CD4-positive, CD25-positive, alpha-beta regulatory T cell (primary cell): ENCODE data around the gene NRTN. TPM values are rescaled to one million over a fixed set of nuclear protein-coding genes. Genes with fewer than 3 reads are reported as not detected.
"Not testable (repeated sequence)": the region's sequence is repeated elsewhere in the genome, so short reads cannot be mapped to it uniquely, and the experiment has no call there.

Experiments used
- ATAC-seq, 2 donors: fragments of 150-1000 bp; cut with Tn5 transposase; one replicate each; pipeline ENCODE4 v1.10.0; 2021; ENCODE audit warnings: low read depth in 2 of 2, moderate number of reproducible peaks in 2 of 2, moderate library complexity in 1 of 2
- DNase-seq, 3 donors: peaks; one replicate each; pipeline versions ENCODE4 v3.0.0 to v3.0.0-alpha.2; 2012 to 2022; ENCODE audit warnings: mixed read lengths in 1 of 3
- H3K27ac ChIP-seq: one replicate; pipeline ENCODE4 v1.7.0; 2013; ENCODE audit warnings: mild to moderate bottlenecking, low read length; ENCODE audit not compliant: insufficient read depth, poor library complexity, severe bottlenecking
- H3K27me3 ChIP-seq: one replicate; pipeline ENCODE4 v1.7.0; 2013; ENCODE audit warnings: low read length; ENCODE audit not compliant: control insufficient read depth, insufficient read depth
- H3K36me3 ChIP-seq: one replicate; pipeline ENCODE4 v1.7.0; 2013; ENCODE audit warnings: mild to moderate bottlenecking, low read length, moderate library complexity; ENCODE audit not compliant: control insufficient read depth, insufficient read depth
- H3K4me1 ChIP-seq: 2 replicates; pipeline ENCODE4 v1.7.0; 2013; ENCODE audit warnings: mild to moderate bottlenecking, low read length; ENCODE audit not compliant: insufficient read depth, control insufficient read depth, poor library complexity, severe bottlenecking
- H3K4me3 ChIP-seq: one replicate; pipeline ENCODE4 v1.7.0; 2013; ENCODE audit warnings: low read depth, mild to moderate bottlenecking, low read length, moderate library complexity
- H3K9me3 ChIP-seq, 2 experiments: 1 replicate in 1 of 2; 2 replicates in 1 of 2; pipeline ENCODE4 v1.7.0; 2013; ENCODE audit warnings: low read length in 2 of 2, mild to moderate bottlenecking in 1 of 2, moderate library complexity in 1 of 2; ENCODE audit not compliant: control insufficient read depth in 2 of 2
- H3K27ac Mint-ChIP-seq, 3 donors: one replicate each; pipeline ENCODE4 v1.8.0; 2020 to 2022; ENCODE audit warnings: mild to moderate bottlenecking in 3 of 3, mixed read lengths in 3 of 3, moderate library complexity in 2 of 3
- H3K27me3 Mint-ChIP-seq: one replicate; pipeline ENCODE4 v1.8.0; 2022; ENCODE audit warnings: mild to moderate bottlenecking, mixed read lengths
- H3K36me3 Mint-ChIP-seq: one replicate; pipeline ENCODE4 v1.8.0; 2020; ENCODE audit warnings: mixed read lengths
- H3K4me1 Mint-ChIP-seq, 4 donors: one replicate each; pipeline ENCODE4 v1.8.0; 2020 to 2022; ENCODE audit warnings: mixed read lengths in 4 of 4, mild to moderate bottlenecking in 1 of 4
- H3K4me3 Mint-ChIP-seq, 4 donors: one replicate each; pipeline ENCODE4 v1.8.0; 2020 to 2022; ENCODE audit warnings: mild to moderate bottlenecking in 4 of 4, mixed read lengths in 4 of 4, moderate library complexity in 3 of 4
- H3K9me3 Mint-ChIP-seq, 7 donors: one replicate each; pipeline ENCODE4 v1.8.0; 2020 to 2022; ENCODE audit warnings: mixed read lengths in 7 of 7, mild to moderate bottlenecking in 3 of 7, moderate library complexity in 2 of 7
- polyA plus RNA-seq, 4 donors: library from polyadenylated mRNA; unstranded; fragments of 300-500 nt; fragmentation: Illumina TruSeq; gene quantifications; one replicate each; pipeline ENCODE4 v1.2.3, GENCODE V29; 2021
- total RNA-seq: library from RNA; stranded (reverse); gene quantifications from one replicate; pipeline ENCODE4 v1.2.3, GENCODE V29; 2022

The NRTN gene
- total and polyA plus RNA-seq, 5 donors from 2014 or later = 0.21 to 0.68 TPM; not detected in 3

DNA sequence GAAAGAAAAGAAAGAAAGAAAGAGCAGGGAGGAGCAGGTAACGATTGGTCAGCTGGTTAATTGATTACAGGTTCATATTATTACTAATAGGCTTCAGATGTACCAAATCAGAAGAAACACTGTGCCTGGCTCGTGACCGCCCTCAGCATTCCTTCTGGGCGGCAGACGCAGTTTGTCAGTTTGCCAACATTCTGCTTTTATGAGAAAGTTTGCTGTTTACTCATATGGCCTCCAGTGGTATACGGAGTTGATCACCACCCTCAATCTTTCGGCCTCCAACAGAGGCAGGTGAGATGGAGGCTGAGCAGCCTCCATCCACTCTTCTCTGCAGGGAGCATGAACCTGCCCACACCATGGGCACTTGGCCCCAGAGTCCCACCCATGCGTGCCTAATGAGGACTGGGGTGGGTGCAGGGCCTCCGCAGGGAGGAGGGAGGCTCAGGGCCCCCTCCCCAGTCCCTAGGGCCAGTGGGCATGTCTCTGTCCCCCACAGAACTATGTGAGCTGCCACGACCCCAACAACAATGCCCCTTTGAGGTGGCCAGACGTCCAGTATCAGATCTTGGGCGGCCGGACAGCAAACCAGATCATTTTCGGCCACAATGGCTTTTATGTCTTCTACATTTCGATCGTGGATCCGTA, 29.1 kb upstream of the NRTN start:
- Mint-ChIP-seq H3K4me3 (no peak overlapping the region), H3K4me1 (no peaks in the 10 kb centered on the region), H3K36me3 (no peaks in the 10 kb centered on the region), H3K27me3 (peaks cover 7% of the 10 kb centered on the region), H3K27ac (no peak overlapping the region), H3K9me3 (no peaks in the 10 kb centered on the region)
- ATAC-seq = no peak
- no peaks in the 10 kb centered on the region for H3K36me3 ChIP-seq
- DNase-seq = no peak
- no peaks in the 10 kb centered on the region for H3K4me1 ChIP-seq
- H3K4me3 ChIP-seq = no peak overlapping the region
- no peak overlapping the region for H3K27ac ChIP-seq
- no peaks in the 10 kb centered on the region for H3K27me3 ChIP-seq
- no peaks in the 10 kb centered on the region for H3K9me3 ChIP-seq

DNA sequence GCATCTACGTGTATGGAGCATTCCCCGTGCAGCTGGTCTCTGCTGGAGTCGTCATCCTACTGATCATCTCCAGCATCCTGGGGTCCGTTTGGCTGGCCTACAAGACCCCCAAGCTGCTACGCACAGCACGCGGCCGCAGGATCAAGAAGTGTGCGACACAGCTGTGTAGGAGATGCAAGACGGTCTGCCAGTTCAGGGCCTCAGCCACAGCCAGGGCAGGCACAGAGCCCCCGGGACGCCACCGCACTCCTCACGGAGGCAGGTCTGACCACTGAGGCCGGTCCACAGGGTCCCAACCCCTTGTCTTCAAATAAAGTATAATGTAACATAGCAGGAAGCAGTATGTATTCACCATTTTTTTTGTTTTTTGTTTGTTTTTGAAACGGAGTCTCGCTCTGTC, 26.5 kb upstream of the NRTN start:
- H3K9me3 Mint-ChIP-seq = no peaks in the 10 kb centered on the region

DNA sequence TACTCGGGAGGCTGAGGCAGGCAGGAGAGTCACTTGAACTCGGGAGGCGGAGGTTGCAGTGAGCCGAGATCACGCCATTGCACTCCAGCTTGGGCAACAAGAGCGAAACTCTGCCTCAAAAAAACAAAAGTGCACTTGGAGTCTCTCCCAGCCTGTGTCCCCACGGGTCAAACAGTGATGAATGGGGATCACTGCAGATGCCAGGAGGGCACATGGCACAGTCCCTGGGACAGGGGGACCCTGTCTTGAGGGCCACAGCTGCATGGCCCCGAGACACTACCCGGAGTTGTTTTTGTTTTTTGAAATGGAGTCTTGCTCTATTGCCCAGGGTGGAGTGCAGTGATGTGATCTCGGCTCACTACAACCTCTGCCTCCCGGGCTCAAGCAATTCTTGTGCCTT, 24.0 kb upstream of the NRTN start:
- not testable (repeated sequence) for H3K27me3 ChIP-seq, DNase-seq, H3K27me3 Mint-ChIP-seq, H3K4me1 ChIP-seq, H3K27ac ChIP-seq, H3K36me3 Mint-ChIP-seq, H3K4me3 Mint-ChIP-seq, H3K27ac Mint-ChIP-seq, ATAC-seq, H3K9me3 ChIP-seq, H3K4me3 ChIP-seq, H3K36me3 ChIP-seq, H3K9me3 Mint-ChIP-seq, H3K4me1 Mint-ChIP-seq

More for the DNA sequence above, 26.5 kb upstream of the NRTN start:
- DNase-seq (no peak), ATAC-seq (no peak)
- no peak overlapping the region for H3K27ac ChIP-seq
- H3K4me3 Mint-ChIP-seq = no peak overlapping the region
- H3K27ac Mint-ChIP-seq = no peak overlapping the region
- H3K36me3 ChIP-seq = no peaks in the 10 kb centered on the region
- H3K4me1 ChIP-seq = no peaks in the 10 kb centered on the region
- no peaks in the 10 kb centered on the region for H3K9me3 ChIP-seq
- no peaks in the 10 kb centered on the region for H3K27me3 ChIP-seq
- H3K36me3 Mint-ChIP-seq = no peaks in the 10 kb centered on the region
- no peaks in the 10 kb centered on the region for H3K4me1 Mint-ChIP-seq
- H3K4me3 ChIP-seq = no peak overlapping the region
- H3K27me3 Mint-ChIP-seq = peaks cover 7% of the 10 kb centered on the region

DNA sequence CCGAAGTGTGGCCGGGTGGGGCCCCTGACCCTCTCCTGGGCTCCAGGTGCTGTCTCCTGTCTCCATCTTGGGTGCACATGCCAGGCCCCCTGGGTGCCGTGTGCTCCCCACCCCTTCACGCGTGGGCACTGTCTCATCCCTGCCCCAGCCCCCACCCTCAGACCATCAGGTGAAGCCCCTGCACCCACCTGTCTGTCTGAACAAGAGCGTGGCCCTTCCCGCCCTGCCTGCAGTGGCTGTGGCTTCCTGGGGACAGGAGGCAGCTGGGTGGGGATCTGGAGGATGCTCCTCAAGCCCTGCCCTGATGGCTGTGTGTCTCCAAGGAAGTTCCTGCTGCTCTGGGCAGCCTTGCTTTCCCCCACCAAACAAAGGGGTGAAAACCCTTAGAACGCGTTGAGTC, 22.5 kb upstream of the NRTN start:
- no peaks in the 10 kb centered on the region for H3K27me3 Mint-ChIP-seq
- H3K4me3 Mint-ChIP-seq = no peak overlapping the region

DNA sequence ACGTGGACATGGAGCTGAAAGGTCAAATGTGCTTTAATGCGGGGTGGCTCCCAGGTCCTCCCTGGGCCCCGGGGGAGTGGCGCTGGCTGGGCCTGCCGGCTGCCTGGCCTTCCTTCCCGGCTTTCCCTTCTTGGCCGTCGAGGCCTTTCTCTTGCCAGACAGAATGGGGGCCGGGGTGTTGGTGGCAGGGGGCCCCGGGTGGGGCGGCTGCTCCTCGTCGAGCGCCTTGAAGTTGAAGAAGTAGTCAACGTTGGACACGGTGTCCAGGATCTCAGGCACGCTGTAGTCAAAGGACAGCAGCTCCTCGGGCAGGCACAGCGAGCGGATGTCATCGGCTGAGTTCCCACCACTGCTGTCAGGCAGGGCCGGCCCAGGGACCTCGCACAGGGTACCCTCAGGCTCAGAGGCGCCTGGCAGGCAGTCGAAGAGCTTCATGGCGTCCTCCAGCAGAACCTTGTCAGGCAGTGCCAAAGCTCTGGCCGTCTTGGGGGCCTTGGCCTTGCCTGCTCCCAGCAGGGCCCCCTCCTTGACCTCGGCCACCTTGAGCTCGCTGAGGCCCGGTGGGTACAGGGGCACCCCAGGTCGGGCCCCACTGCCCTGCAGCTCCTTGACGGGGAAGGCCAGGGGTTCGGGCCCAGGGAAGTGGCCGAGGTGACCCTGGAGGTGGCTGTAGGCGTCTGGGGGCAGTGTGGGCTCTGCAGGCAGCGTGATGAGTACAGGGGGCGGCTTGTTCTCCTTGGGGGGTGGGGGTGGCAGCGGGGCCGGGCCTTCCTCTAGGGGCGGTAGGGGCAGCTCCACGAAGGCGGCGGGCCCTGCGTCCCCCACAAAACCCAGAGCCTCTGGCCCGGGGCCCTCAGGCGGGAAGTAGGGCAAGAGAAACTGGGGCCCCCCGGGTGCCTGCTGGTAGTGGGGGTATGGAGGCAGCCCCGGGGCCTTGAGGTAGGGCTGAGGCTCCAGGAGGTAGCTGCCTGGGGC, 21.6 kb upstream of the NRTN start:
- no peaks in the 10 kb centered on the region for H3K9me3 Mint-ChIP-seq
- DNase-seq (no peak), ATAC-seq (peak in 1 of 2 donors; percentile 22)
- peaks cover 29% of the 10 kb centered on the region for H3K36me3 ChIP-seq
- no peak overlapping the region for H3K4me3 ChIP-seq
- H3K9me3 ChIP-seq = no peaks in the 10 kb centered on the region
- H3K4me1 ChIP-seq = no peaks in the 10 kb centered on the region
- H3K27me3 Mint-ChIP-seq = no peaks in the 10 kb centered on the region
- no peaks in the 10 kb centered on the region for H3K27me3 ChIP-seq
- H3K36me3 Mint-ChIP-seq = peaks cover 6% of the 10 kb centered on the region
- H3K4me1 Mint-ChIP-seq = peaks cover 0 to 2% (median 0%) of the 10 kb centered on the region in 4 donors
- no peak overlapping the region for H3K4me3 Mint-ChIP-seq
- no peak overlapping the region for H3K27ac Mint-ChIP-seq
- H3K27ac ChIP-seq = no peak overlapping the region

More for the DNA sequence above, 22.5 kb upstream of the NRTN start:
- Mint-ChIP-seq H3K36me3 (peaks cover 5% of the 10 kb centered on the region), H3K9me3 (no peaks in the 10 kb centered on the region), H3K27ac (no peak overlapping the region), H3K4me1 (peaks cover 0 to 2% (median 0%) of the 10 kb centered on the region in 4 donors)
- no peaks in the 10 kb centered on the region for H3K4me1 ChIP-seq
- H3K27me3 ChIP-seq = no peaks in the 10 kb centered on the region
- no peak overlapping the region for H3K4me3 ChIP-seq
- H3K27ac ChIP-seq = no peak overlapping the region
- H3K36me3 ChIP-seq = peaks cover 22% of the 10 kb centered on the region
- ATAC-seq (no peak), DNase-seq (no peak)
- H3K9me3 ChIP-seq = no peaks in the 10 kb centered on the region

DNA sequence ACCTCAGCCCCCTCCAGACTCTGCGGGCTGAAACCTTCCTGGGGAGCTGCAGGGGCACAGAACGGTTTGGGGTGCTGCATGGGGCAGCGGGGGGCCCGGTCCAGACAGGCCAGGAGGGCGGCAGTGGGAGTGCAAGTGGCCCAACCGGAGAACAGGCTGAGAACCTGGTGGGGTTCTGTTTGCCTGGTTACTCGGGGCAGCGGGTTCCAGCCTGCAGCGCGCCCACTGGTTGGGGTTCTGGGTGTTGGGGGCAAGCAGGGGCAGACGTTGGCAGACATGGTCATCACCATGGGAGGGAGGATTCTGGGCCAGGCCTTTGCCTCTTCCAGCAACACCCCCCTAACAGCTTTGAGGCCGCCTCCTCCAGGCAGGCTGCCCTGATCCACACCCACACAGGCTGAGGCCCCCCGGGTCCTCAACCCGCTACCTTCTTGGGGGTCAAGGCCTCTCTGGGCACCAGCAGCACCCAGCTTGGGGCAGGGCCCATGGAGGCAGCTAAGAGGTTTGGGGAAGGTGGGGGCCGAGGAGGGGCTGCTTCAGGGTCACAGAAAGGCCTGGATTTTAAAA, 20.2 kb upstream of the NRTN start, which contains the start of gene PRR22:
PRR22 (minus strand) TSS at position 166 of the 567 bp plus-strand sequence; CDS start at position 80, 86 bp downstream.
- peaks cover 0 to 3% (median 1%) of the 10 kb centered on the region in 4 donors for H3K4me1 Mint-ChIP-seq
- Histone ChIP-seq H3K4me1 (no peaks in the 10 kb centered on the region), H3K36me3 (peaks cover 39% of the 10 kb centered on the region), H3K27ac (no peak within 1 kb of the TSS), H3K27me3 (no peaks in the 10 kb centered on the region), H3K9me3 (no peaks in the 10 kb centered on the region), H3K4me3 (no peak within 1 kb of the TSS)
- ATAC-seq = peak in 1 of 2 donors; percentile 8
- H3K27me3 Mint-ChIP-seq = no peaks in the 10 kb centered on the region
- H3K9me3 Mint-ChIP-seq = no peaks in the 10 kb centered on the region
- no peak within 1 kb of the TSS for H3K27ac Mint-ChIP-seq
- peaks cover 10% of the 10 kb centered on the region for H3K36me3 Mint-ChIP-seq
- DNase-seq = no peak
- no peak within 1 kb of the TSS for H3K4me3 Mint-ChIP-seq

DNA sequence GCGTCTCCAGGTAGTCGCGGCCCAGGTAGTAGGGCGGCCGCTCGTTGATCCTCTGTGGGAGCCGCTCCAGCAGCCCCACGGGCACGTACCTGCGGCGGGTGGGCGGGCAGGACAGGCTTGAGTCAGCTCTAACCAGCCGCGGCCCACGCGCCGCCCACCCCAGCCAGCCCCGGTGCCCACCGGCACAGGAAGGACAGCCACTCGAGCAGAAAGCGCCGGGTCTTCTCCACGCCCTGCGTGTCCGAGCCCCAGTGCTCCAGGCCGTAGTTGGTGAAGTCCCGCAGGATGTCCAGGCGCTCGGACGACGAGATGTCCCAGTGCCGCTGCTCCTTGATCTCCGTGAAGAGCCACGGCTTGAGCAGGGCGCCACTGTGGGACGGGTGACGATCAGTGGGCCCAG, 19.4 kb upstream of the NRTN start:
- H3K27ac ChIP-seq = no peak overlapping the region
- ATAC-seq = no peak
- no peaks in the 10 kb centered on the region for H3K27me3 ChIP-seq
- Mint-ChIP-seq H3K27me3 (peaks cover 2% of the 10 kb centered on the region), H3K9me3 (no peaks in the 10 kb centered on the region), H3K4me1 (peaks cover 0 to 7% (median 6%) of the 10 kb centered on the region in 4 donors), H3K4me3 (no peak overlapping the region), H3K36me3 (peaks cover 14% of the 10 kb centered on the region), H3K27ac (no peak overlapping the region)
- H3K9me3 ChIP-seq = no peaks in the 10 kb centered on the region
- peaks cover 7% of the 10 kb centered on the region for H3K4me1 ChIP-seq
- no peak overlapping the region for H3K4me3 ChIP-seq
- peaks cover 42% of the 10 kb centered on the region for H3K36me3 ChIP-seq
- DNase-seq = no peak
